PC-3 (cell line): ENCODE measurements around the gene GLI3.

Source experiments
- EZH2 ChIP-seq: fragments of 300-600 bp; sonication (generic); IDR thresholded peaks from one replicate; pipeline ENCODE4 v1.6.1; 2017; ENCODE audit warnings: antibody characterized with exemption, mild to moderate bottlenecking, low read length; ENCODE audit not compliant: unreplicated experiment
- EZH2phosphoT487 ChIP-seq: fragments of 300-600 bp; sonication (generic); IDR thresholded peaks from 2 replicates; pipeline ENCODE4 v1.6.1; 2018; ENCODE audit warnings: mild to moderate bottlenecking, antibody characterized with exemption, low read length, borderline replicate concordance

DNA sequence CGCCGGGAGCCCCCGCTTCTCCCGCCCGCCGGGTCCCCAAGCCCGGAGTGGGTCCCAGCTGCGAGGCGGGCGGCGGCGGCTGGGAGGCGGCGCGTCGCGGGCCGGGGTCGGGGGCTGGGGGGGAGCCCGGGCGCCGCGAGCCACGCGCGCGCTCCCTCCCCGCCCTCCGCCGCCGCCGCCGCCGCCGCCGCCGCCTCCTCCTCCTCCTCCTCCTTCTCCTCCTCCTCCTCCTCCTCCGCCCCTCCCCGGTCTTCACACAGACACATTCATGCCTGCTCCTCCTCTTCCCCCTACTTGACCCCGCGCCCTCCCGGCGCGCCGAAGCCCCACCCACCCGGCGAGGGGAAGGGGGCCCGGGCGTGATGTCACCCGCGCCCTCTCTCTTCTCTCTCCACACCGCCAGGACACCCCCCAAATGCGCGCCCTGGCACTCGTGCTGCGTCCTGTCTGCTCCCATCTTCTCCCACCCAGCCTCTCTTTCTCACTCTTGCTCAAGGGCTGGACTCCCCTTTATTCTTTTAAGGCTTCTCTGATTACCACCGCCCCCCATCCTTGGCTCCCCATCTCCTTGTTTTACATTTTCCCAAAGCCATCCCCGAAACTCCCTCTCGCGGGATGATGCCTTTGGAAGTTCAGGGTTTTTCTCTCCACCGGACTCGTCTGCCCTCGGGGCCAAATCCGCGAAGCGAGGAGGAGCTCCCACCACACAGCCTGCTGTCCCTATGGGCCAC, 967 bp upstream of the GLI3 start:
- TF ChIP-seq EZH2 (no peak), EZH2phosphoT487 (no peak)
